ENCODE data around the gene ATRN.
"Not testable (repeated sequence)": the region's sequence is repeated elsewhere in the genome, so short reads cannot be mapped to it uniquely, and the experiment has no call there.

ATRN gene

DNA sequence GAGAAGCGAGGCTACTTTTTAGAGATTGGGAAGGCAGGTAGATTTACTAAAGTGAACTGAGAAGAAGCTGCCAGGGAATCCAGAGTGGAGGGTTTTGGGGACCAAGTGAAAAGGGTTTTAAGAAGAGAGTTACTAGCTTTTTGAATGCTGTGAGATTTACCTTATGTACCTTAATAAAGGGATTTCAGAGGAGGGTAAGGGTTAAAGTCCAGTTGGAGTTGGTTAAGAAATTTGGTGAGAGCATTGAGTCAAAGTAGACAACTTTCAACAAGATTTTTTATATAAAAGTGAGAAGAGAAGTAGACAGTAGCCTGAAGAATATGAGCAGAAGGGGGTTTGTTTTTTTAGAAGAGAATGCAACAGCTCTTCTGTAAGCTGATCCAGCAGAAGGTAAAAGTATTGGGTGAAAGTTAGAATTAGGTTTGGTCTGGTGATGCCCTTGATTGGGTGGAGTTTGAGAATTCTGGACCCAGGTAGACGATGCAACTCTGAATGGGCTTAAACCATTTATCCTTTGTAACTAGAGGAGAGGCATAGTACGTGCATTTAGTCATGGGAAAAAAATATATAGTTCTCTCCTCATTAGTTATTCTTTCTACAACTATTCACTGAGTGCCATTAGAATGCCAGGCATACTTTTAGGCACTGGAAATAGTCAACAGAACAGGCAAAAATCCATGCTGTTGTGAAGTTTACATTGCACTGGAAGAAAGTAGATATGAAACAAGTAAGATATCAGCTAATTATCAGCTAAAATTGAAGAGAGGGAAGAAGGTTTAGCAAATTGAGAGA lies 44.8 kb downstream of the ATRN start:
- no peak for DNase-seq (ENCODE audit: low spot score)

DNA sequence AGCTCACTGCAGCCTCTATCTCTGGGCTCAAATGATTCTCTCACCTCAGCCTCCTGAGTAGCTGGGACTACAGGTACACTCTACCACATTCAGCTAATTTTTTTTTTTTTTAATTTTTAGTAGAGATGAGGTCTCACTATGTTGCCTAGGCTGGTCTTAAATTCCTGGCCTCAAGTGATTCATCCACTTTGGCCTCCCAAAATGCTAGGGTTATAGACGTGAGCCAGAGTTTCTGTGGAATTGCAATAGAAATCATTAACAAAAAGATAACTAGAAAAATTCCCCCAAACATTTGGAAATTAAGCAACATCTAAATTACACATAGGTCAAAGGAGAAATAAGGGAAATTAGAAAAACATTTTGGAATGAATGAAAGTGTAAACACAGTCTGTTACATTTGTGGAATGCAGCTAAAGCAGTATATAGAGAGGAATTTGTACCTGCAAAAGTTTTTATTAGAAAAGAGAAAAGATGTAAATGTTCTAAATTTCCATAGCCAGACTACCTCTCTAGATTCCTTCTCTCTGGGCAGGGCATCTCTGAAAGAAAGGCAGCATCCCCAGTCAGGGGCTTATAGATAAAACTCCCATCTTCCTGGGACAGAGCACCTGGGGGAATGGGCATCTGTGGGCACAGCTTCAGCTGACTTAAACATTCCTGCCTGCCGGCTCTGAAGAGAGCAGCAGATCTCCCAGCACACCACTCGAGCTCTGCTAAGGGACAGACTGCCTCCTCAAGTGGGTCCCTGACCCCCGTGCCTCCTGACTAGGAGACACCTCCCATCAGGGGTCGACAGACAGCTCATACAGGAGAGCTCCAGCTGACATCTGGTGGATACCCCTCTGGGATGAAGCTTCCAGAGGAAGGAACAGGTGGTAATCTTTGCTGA lies 51.3 kb downstream of the ATRN start:
- DNase-seq (ENCODE audit: low spot score), result no peak

DNA sequence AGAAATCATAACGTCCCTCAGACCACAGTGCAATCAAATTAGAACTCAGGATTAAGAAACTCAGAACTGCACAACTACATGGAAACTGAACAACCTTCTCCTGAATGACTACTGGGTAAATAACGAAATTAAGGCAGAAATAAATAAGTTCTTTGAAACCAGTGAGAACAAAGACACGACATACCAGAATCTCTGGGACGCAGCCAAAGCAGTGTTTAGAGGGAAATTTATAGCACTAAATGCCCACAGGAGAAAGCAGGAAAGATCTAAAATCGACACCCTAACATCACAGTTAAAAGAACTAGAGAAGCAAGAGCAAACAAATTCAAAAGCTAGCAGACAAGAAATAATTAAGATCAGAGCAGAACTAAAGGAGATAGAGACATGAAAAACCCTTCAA lies 53.9 kb downstream of the ATRN start:
- not testable (repeated sequence) for DNase-seq (ENCODE audit: low spot score)

DNA sequence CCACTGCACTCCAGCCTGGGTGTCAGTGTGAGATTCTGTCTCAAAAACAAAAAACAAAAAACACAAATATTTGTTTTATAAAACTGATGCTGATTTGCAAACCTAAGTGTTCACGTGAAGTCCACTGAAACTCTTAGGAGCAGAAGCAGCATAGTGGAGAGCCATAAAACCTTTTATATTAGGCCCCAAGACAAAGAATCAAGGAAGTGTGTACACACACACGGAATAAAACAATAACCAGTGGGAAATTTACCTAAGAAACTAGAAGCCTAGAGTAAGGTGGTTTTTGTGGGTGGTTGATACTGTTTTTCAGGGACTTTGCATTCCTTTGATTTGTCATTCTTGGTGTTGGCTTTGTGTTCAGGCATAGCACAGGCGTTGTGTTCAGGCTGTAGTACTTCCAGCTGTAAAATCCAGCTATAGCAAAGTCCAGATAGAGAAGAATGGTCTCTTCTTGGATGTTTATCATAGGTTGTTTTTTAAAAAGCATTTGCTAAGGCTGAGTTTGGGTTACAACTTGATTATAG lies 61.3 kb downstream of the ATRN start:
- DNase-seq (ENCODE audit: low spot score), result no peak

DNA sequence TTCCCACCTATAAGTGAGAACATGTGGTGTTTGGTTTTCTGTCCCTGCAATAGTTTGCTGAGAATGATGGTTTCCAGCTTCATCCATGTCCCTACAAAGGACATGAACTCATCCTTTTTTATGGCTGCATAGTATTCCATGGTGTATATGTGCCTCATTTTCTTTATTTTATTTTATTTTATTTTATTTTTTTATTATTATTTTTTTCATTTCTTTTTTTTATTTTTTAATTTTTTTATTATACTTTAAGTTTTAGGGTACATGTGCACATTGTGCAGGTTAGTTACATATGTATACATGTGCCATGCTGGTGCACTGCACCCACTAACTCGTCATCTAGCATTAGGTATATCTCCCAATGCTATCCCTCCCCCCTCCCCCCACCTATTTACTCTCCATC lies 66.9 kb downstream of the ATRN start:
- not testable (repeated sequence) for DNase-seq (ENCODE audit: low spot score)

DNA sequence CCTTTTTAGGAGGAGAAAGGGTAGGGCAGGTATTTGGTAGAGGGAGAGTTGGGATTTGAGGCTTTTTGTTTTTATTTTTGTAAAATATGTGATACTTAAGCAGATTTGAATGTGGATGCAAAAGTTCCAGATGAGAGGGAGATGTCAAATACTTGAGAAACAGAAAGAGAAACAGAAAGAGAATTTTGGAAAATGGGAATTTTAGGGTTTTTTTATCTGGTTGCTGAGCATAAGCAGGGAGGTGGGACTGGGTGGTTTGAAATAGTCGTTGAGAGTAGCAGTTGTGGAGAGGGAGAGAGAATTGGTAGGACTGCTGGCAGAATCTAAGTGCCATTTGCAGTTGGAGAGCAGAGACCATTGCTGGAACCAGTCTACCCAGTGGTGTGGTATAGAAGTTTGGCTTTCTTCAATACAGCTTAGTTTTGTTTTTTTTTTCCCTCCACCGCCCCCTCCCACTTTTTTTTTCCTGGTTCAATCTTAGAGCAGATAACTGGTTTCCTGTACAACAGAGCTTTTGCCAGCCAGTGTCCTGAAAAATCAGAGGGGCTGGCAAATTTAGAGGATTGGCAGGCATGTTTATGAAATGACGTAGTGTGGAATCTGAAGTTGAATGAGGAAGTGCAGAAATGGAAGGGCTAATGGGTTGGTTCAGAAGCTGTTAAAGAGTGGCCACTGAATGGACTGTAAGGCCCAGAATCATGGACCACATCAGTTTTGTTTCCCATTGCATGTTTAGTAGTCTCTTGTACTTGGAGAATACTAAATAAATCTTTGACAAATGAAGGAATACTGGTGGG lies 68.7 kb downstream of the ATRN start:
- no peak for DNase-seq (ENCODE audit: low spot score)

DNA sequence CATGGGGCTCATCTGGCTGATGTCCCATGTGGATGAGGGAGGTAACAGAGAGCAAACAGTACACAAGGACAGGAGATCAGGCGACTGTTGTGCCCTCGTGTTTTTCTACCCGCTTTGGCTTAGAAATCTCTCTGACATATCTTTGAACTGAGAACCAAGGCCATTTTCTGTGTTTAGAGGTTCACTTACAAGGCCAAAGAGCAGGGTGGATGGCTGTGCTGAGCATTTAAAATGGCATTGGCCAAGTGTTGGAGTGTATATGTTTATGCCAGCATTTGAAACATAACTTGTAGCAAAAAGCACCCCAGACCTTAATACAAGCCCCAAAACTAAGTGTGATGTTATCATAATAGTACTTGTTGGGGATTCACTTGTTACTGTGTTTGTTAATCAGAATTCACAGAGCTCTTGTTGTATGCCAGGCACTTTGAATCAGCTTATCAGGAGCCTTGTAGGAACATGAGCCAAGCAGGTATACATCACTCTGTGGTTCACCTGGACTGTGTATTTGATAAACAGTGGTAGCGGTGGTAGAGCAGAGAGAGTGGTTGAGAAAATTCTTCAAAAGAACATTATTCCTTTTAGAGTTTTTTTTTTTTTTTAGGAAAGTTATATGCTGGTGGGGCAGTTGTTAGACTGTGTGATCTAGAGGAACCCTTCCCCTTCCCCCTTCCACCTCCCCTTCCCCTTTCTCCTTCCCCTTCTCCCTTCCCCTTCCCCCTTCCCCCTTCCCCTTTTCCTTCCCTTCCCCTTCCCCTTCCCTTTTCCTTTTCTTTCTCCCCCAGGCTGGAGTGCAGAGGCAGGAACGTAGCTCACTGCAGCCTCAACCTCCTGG lies 71.3 kb downstream of the ATRN start:
- DNase-seq (ENCODE audit: low spot score), result no peak

DNA sequence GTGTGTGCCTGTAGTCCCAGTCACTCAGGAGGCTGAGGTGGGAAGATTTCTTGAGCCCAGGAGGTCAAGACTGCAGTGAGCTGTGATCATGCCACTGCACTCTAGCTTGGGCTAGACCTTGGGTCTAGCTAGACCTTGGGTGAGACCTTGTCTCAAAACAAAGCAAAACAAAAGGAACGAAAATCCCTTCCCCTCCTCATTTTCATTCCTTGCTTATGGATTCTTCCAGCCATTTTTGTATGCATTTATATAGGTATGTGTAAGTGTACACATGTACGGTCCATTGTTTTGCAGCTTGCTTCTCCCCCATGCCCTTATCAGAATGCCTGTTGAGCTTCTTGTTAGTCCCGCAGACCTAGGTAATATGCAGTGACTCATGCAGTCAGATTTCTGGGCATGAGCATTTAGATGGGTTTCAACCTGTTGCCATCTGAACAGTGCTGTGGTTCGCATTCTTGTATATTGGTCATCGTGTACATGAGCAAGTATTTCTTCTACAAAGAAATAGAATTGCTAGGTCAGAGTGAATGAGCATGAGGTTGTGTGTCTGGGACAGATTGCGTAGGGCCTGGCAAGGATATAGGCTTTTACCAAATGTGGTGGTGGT lies 73.2 kb downstream of the ATRN start:
- DNase-seq (ENCODE audit: low spot score), result no peak

DNA sequence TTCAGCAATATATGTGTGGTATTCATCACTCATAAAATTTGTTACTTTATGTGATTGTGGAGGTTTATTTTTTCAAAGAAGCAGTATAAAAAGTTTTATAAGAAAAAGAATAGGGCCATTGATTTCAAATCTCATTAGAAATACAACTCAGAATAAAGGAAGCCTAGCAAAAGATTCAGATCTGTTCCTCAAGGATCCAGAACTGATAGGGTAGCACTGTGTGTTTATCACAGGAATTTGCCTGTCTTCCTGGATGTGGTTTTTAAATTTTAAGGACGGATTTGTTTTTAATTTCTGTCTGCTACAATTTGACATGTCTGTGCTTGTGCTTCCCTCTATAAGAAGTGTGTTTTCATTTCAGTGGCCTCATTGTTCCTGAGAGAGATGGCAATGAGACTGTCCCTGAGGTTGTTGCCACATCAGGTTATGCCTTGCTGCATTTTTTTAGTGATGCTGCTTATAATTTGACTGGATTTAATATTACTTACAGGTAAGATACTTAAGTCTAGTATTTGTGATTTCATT lies 74.6 kb downstream of the ATRN start:
- no peak for DNase-seq (ENCODE audit: low spot score)

DNA sequence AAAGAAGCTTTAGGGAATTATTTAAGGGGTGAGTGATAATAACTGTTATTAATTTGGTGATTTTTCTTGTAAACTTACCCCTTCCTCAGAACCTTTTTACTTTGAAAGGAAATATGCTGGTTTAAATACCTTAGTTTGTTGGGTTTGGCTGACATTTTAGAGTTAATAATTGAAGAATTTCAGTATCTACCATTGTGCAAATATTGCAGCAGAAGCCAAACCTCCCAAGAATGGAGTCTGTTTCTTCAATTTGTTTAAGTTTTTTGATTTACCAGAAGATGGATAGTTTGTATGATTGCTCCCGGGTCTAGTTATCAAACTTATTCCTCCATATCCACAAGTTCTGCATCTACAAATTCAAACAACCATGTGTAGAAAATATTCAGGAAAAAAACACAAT lies 77.1 kb downstream of the ATRN start:
- no peak for DNase-seq (ENCODE audit: low spot score)

DNA sequence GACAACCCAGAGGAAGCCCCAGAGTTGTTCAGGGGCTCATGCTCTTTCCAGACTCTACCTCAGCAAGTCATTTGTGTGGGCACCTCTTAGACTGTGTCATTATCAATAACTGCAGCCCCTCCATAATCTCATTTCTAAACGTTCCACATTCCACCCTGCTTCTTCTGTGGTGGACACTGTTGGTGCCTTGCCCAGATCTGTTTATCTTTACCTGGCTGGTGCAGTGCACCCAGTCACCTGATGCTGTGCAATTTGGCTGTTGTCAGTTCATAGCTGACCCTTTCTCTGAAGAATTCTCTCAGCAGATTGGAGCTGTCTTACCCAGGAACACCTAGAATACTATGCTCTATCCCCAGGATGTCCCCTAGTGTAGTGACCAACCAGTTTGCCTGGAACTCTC lies 80.0 kb downstream of the ATRN start:
- DNase-seq (ENCODE audit: low spot score), result no peak

DNA sequence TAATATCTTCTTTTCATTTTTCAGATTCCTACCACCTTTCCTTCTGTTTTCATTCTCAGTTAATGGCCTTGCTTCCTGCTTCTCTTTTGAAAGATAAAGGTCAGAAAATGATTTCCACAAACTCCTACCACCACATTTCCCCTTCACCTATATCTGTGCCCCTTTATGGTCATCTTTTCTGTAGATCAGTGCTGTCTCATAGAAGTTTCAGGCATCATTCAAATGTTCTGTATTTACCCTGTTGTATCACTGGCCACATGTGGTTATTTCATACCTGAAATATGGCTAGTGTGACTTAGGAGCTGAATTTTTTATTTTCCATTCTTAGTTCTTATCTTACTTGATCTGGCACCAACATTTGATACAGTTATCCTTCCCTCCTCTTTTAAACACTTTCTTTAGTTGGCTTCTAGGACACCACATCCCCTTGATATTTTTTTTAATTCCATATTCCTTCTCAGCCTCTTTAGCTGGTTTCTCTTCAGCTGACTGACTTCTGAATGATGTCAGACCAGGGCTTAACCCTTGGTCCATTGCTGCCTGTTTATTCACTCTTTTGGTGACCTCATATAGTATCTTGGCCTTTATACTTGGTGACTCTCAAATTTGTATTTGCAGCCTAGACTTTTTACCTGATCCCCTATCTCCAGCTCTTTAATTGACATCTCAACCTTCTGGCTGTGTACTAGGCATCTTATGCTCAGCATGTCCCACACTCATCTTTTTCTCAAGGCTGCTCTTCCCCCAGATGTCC lies 81.0 kb downstream of the ATRN start:
- no peak for DNase-seq (ENCODE audit: low spot score)

DNA sequence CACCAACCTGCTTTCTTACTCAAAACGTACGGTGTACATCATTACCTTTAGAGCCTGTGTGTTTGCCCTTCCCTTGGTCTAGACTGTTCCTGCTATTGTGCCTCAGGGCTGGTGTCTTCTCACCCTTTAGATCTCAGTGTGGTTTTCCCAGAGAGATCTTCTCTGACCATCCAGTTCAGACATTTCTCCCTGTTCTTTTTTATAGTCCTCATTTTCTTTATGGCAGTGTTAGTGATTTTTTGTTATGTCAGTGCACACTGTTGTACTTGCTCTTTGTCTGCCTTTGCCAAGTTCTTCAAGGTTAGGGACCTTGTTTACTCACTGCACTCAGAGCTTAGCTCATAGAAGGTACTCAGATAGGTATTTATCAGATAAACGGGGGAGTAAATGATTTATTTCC lies 82.8 kb downstream of the ATRN start:
- no peak for DNase-seq (ENCODE audit: low spot score)

DNA sequence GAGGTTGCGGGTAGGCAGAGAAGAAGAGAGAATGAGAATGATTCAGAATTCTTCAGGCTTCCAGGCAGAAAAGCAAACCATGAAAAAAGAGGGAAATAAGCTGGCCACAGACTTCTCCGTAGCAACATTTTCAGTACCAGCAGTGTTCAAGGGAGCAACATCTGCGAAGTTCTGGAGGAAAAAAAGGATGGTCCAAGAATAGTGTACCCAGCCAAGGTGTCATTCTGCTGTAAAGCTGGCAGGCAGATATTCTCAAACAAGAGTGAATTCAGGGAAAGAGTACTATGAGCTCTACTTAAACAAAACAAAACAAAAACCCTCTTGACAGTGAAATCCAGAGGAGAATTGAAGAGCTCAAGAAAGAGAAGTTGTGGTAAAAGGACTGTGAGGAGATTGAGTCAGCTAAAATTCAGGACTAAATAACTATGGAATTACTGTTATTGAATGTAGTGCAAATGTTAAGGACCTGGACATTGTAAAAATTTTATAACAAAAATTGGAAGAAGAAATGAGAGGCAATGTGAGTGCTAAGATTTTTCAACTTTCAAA lies 86.5 kb downstream of the ATRN start:
- no peak for DNase-seq (ENCODE audit: low spot score)

DNA sequence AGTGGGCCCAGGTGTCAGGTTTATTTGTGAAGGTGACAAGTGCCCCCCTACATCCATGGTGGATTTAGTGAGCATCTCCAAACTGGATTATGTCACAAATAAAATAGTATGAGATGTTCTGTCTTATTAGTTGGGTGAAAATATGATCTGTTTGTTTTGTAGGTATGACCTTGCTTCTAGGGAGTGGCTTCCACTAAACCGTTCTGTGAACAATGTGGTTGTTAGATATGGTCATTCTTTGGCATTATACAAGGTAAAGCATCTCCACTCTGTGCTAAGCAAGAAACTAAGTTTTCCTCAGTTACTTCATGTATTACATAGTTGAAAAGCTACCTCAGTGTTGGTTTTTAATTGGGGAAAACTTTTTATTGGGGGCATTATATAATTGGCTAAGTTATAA lies 88.4 kb downstream of the ATRN start:
- no peak for DNase-seq (ENCODE audit: low spot score)

DNA sequence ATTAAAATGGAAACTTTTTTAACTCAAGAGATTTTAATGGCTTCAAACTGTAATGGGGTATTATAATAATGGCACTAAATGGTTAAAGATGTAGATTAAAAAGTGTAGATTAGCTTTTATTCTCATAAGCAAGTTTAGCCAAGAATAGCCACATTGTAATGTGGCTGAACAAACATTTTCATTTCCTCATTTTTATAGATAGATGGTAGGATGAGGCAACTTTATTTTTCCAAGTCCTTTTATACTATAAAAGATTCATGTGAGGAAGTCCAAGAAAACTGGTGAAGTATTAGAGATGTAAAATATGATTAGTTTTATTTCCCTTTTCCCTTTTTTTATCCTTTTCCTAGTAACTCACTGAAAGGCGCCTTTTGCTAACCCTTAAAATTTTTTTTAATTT lies 88.8 kb downstream of the ATRN start:
- no peak for DNase-seq (ENCODE audit: low spot score)

DNA sequence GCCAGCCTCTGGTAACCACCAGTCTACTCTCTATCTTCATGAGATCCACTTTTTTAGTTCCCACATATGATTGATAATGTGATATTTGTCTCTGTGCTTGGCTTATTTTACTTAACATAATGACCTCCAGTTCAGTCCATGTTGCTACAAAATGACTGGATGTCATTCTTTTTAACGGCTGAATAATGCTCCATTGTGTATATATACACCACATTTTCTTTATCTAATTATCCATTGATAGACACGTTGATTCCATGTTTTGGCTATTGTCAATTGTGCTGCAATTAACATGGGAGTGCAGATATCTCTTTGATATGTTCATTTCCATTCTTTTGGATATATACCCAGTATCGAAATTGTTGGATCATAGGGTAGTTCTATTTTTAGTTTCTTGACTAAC lies 89.3 kb downstream of the ATRN start:
- DNase-seq (ENCODE audit: low spot score), result no peak

DNA sequence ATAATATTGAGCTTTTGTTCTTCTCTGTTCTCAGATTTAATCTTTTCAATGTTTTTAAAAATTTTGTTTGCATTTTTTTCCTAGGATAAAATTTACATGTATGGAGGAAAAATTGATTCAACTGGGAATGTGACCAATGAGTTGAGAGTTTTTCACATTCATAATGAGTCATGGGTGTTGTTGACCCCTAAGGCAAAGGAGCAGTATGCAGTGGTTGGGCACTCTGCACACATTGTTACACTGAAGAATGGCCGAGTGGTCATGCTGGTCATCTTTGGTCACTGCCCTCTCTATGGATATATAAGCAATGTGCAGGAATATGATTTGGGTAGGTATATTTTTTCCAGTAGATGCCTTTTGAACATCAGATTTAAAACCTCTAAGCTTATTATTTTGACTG lies 89.8 kb downstream of the ATRN start:
- no peak for DNase-seq (ENCODE audit: low spot score)

DNA sequence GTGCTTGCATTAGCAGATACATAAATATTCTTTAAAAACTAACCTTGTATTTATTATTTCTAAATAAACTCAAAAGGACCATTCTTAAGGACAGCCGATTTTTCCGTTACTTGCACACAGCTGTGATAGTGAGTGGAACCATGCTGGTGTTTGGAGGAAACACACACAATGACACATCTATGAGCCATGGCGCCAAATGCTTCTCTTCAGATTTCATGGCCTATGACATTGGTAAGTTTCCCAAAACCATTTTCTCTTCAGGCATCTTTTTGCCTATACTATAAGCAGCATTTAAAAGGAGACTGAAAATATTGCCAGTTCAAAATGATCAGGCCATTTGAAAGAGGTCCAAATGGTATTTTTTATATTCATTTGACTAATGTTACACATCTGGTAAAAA lies 92.3 kb downstream of the ATRN start:
- no peak for DNase-seq (ENCODE audit: low spot score)
